Keratinocyte (primary cell): Measurements from ENCODE around the gene PNCK. TPM values are rescaled to one million over a fixed set of nuclear protein-coding genes. Genes with fewer than 3 reads are reported as not detected.

Experiments
- DNase-seq: peaks from one replicate; pipeline ENCODE4 v3.0.0-alpha.2; 2011; ENCODE audit warnings: low read depth, missing footprints, low spot score
- FAIRE-seq: peaks from 2 replicates; lab custom pipeline; 2011; peaks lifted over from hg19 to GRCh38; lab: Jason Lieb, UNC
- H2AFZ ChIP-seq: 2 replicates; pipeline ENCODE4 v1.6.0; 2012; ENCODE audit warnings: low read length, control low read depth, inconsistent platforms; ENCODE audit not compliant: control insufficient read depth
- H3K27ac ChIP-seq: 2 replicates; pipeline ENCODE4 v1.5.1; 2011; ENCODE audit warnings: low read length; ENCODE audit not compliant: control insufficient read depth, insufficient read depth
- H3K27me3 ChIP-seq: 3 replicates; pipeline ENCODE4 v1.6.0; 2011; ENCODE audit warnings: low read length; ENCODE audit not compliant: control insufficient read depth, insufficient read depth; ENCODE audit errors: extremely low read depth
- H3K36me3 ChIP-seq, 2 experiments: 2 replicates in 1 of 2; 3 replicates in 1 of 2; pipeline ENCODE4 v1.5.1; 2011; ENCODE audit warnings: low read length in 2 of 2, mild to moderate bottlenecking in 1 of 2; ENCODE audit not compliant: control insufficient read depth in 2 of 2, insufficient read depth in 2 of 2; ENCODE audit errors: extremely low read depth in 1 of 2
- H3K4me1 ChIP-seq: 3 replicates; pipeline ENCODE4 v1.5.1; 2011; ENCODE audit warnings: low read length; ENCODE audit not compliant: control insufficient read depth, insufficient read depth; ENCODE audit errors: extremely low read depth
- H3K4me2 ChIP-seq: 3 replicates; pipeline ENCODE4 v1.6.0; 2011; ENCODE audit warnings: low read depth, low read length; ENCODE audit not compliant: control insufficient read depth, insufficient read depth; ENCODE audit errors: extremely low read depth
- H3K4me3 ChIP-seq, 3 experiments: fragments of 200-600 bp in 1 of 3; sonication (generic) in 1 of 3; 2 replicates in 2 of 3; 3 replicates in 1 of 3; pipeline ENCODE4 v1.5.1; 2011 to 2016; ENCODE audit warnings: low read length in 3 of 3, mild to moderate bottlenecking in 3 of 3, control low read depth in 2 of 3, inconsistent platforms in 1 of 3, low read depth in 1 of 3, mixed read lengths in 1 of 3, mixed run types in 1 of 3, moderate library complexity in 1 of 3; ENCODE audit not compliant: control insufficient read depth in 2 of 3, insufficient read depth in 2 of 3; ENCODE audit errors: extremely low read depth in 1 of 3
- H3K79me2 ChIP-seq: 2 replicates; pipeline ENCODE4 v1.6.0; 2012; ENCODE audit warnings: low read length; ENCODE audit not compliant: control insufficient read depth, insufficient read depth
- H3K9ac ChIP-seq: 3 replicates; pipeline ENCODE4 v1.6.0; 2011; ENCODE audit warnings: low read length; ENCODE audit not compliant: control insufficient read depth, insufficient read depth; ENCODE audit errors: extremely low read depth
- H3K9me1 ChIP-seq: 3 replicates; pipeline ENCODE4 v1.6.0; 2011; ENCODE audit warnings: low read length; ENCODE audit not compliant: control insufficient read depth, insufficient read depth; ENCODE audit errors: extremely low read depth
- H3K9me3 ChIP-seq: 2 replicates; pipeline ENCODE4 v1.5.1; 2012; ENCODE audit warnings: low read depth, low read length; ENCODE audit not compliant: control insufficient read depth
- H4K20me1 ChIP-seq: 3 replicates; pipeline ENCODE4 v1.6.0; 2011; ENCODE audit warnings: low read length; ENCODE audit not compliant: control insufficient read depth, insufficient read depth; ENCODE audit errors: extremely low read depth
- CTCF ChIP-seq, 3 experiments: IDR thresholded peaks in 1 of 3; conservative IDR thresholded peaks in 1 of 3; optimal IDR thresholded peaks in 1 of 3; 2 replicates in 2 of 3; 3 replicates in 1 of 3; pipeline versions ENCODE3 to v1.5.1; 2011; ENCODE audit warnings: low read length in 3 of 3, mild to moderate bottlenecking in 3 of 3, moderate library complexity in 2 of 3, control low read depth in 1 of 3, inconsistent platforms in 1 of 3; ENCODE audit not compliant: insufficient read depth in 2 of 3; ENCODE audit errors: extremely low read depth in 1 of 3
- EZH2 ChIP-seq: IDR thresholded peaks from one replicate; pipeline ENCODE4 v1.6.1; 2012; ENCODE audit warnings: inconsistent platforms, mild to moderate bottlenecking, low read length, moderate library complexity
- dilution Hi-C: fragments of 300-500 bp; cut with MboI; formaldehyde crosslinking; loops from one replicate; pipeline ENCODE4 v1.7.0; 2020; ENCODE audit warnings: low sequenced_read_pairs; ENCODE audit not compliant: extremely low pct_ligation_motif_present
- polyA plus RNA-seq, 5 experiments: library from polyadenylated mRNA; depleted of rRNA in 3 of 5; stranded (reverse) in 3 of 5; stranded (forward) in 1 of 5; unstranded in 1 of 5; fragments of >200 nt; gene quantifications; 1 replicate in 1 of 5; 2 replicates in 3 of 5; 3 replicates in 1 of 5; pipeline versions ENCODE4 v1.2.1 to v1.2.3, GENCODE V29; 2011 to 2012; ENCODE audit warnings: missing spikeins in 2 of 5, low read depth in 1 of 5, low replicate concordance in 1 of 5

The PNCK gene
- polyA plus RNA-seq, 1 donor (not counting 4 experiments of a cell fraction or from before 2014, with no cell fraction given), result 0.24 TPM

DNA sequence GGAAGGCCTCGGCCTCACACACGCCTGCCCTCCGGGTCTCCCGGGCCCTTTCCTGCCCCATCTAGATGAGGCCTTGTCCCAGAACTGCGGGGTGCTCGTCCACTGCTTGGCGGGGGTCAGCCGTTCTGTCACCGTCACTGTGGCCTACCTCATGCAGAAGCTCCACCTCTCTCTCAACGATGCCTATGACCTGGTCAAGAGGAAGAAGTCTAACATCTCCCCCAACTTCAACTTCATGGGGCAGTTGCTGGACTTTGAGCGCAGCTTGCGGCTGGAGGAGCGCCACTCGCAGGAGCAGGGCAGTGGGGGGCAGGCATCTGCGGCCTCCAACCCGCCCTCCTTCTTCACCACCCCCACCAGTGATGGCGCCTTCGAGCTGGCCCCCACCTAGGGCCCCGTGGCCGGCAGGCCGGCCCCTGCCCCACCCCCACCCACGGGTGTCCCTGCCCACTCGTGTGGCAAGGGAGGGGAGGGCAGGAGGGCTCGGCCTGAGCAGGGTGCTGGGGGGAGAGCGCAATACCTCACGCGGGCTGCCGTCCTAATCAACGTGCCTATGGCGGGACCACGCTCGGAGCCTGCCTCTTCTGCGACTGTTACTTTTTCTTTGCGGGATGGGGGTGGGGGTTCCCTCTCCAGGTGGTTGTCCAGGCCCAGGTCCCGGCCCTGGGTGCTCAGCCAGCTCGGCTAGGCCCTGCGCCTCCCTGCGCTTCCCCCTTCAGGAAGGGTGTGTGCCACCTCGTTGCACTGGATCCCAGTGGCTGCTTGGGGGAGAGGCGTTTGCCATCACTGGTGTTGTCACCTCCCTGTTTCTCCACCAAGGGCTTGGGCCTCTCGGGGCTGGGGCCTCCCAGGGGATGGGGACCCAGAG lies 23.5 kb downstream of the PNCK start:
- Histone ChIP-seq H3K36me3 (no peaks in the 10 kb centered on the region), H3K9ac (no peak overlapping the region), H3K9me3 (peaks cover 1% of the 10 kb centered on the region), H3K79me2 (no peaks in the 10 kb centered on the region), H3K4me2 (no peak overlapping the region), H3K4me1 (peaks cover 7% of the 10 kb centered on the region), H4K20me1 (no peaks in the 10 kb centered on the region), H3K27me3 (peaks cover 25% of the 10 kb centered on the region), H3K27ac (no peak overlapping the region), H3K9me1 (no peaks in the 10 kb centered on the region), H3K4me3 (no peak overlapping the region), H2AFZ (no peak overlapping the region)
- dilution Hi-C loops, result no loop called here
- FAIRE-seq (no peak), DNase-seq (no peak)
- no peak for TF ChIP-seq CTCF (optimal IDR thresholded peaks at IDR 0.05 in 1 of 3, IDR thresholded peaks at IDR 0.05 in 1 of 3, conservative IDR thresholded peaks at IDR 0.05 in 1 of 3; ENCODE audit: extremely low read depth in 1 of 3, insufficient read depth in 2 of 3, low read length in 3 of 3)
- TF ChIP-seq EZH2, result no peak

DNA sequence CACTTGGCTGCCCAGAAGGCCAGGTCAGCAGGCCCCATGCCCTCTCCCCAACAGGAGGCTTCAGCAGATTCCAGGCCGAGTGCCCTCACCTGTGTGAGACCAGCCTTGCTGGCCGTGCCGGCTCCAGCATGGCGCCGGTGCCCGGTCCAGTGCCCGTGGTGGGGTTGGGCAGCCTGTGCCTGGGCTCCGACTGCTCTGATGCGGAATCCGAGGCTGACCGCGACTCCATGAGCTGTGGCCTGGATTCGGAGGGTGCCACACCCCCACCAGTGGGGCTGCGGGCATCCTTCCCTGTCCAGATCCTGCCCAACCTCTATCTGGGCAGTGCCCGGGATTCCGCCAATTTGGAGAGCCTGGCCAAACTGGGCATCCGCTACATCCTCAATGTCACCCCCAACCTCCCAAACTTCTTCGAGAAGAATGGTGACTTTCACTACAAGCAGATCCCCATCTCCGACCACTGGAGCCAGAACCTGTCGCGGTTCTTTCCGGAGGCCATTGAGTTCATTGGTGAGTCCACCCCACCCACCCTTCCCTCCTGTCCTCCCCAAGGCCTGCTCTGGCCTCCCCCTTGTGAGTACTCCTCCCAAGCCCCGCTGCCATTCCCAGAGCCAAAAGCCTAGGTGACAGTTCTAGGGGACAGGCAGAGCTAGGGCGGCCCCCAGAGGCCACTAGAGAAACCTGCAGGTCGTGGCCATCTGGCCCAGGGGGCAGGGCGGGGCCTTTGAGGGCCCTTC lies 24.3 kb downstream of the PNCK start:
- no peaks in the 10 kb centered on the region for H4K20me1 ChIP-seq
- no peaks in the 10 kb centered on the region for H3K36me3 ChIP-seq
- no peak overlapping the region for H2AFZ ChIP-seq
- H3K9me3 ChIP-seq, result peaks cover 1% of the 10 kb centered on the region
- FAIRE-seq (no peak), DNase-seq (no peak)
- H3K9me1 ChIP-seq, result no peaks in the 10 kb centered on the region
- H3K27ac ChIP-seq, result no peak overlapping the region
- TF ChIP-seq CTCF (optimal IDR thresholded peaks at IDR 0.05 in 1 of 3, IDR thresholded peaks at IDR 0.05 in 1 of 3, conservative IDR thresholded peaks at IDR 0.05 in 1 of 3; ENCODE audit: extremely low read depth in 1 of 3, insufficient read depth in 2 of 3, low read length in 3 of 3) (peak in 2 of 3 experiments; percentile 22 to 24), EZH2 (no peak)
- H3K27me3 ChIP-seq, result peaks cover 33% of the 10 kb centered on the region
- H3K4me1 ChIP-seq, result peaks cover 7% of the 10 kb centered on the region
- dilution Hi-C loops, result no loop called here
- H3K79me2 ChIP-seq, result no peaks in the 10 kb centered on the region
- H3K4me3 ChIP-seq, result no peak overlapping the region
- no peak overlapping the region for H3K4me2 ChIP-seq
- no peak overlapping the region for H3K9ac ChIP-seq
